ENCODE results near the gene KNCN. TPM values are rescaled to one million over a fixed set of nuclear protein-coding genes. Genes with fewer than 3 reads are reported as not detected.

KNCN gene
- polyA plus RNA-seq, 1 donor from 2014 or later: not detected

DNA sequence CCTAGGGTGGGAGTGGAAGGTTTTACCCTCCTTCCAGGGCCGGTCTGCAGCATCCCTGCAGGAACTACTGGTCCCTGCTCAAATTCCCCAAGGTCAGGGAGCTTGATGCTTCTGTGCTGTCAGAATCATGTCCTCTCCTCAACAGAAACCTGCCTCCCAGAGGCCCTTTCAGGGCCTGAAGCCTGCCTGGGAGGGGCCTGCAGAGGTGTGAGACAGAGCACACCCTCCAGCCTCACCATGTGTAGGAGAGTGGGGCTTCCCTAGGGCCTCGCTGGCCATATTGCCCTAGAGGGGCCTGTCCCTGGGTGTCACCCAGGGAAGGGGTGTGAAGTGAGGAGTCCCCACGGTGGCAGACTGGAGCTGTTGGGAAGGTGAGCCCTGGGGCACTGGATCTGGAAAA is 21.1 kb downstream of the KNCN start:
- no peaks in the 10 kb centered on the region for H3K36me3 ChIP-seq (ENCODE audit: insufficient read depth, low read length)
- TF ChIP-seq SMC3 (conservative IDR thresholded peaks at IDR 0.05; ENCODE audit: poor library complexity) (no peak), EP300 (conservative IDR thresholded peaks at IDR 0.05; ENCODE audit: poor library complexity, severe bottlenecking) (no peak), RAD21 (conservative IDR thresholded peaks at IDR 0.05) (no peak), EZH2 (IDR thresholded peaks at IDR 0.05; ENCODE audit: borderline replicate concordance, insufficient read depth, low read length, poor library complexity, severe bottlenecking) (no peak), POLR2AphosphoS5 (IDR thresholded peaks at IDR 0.05) (no peak), MXI1 (conservative IDR thresholded peaks at IDR 0.05; ENCODE audit: poor library complexity, severe bottlenecking) (no peak), TAF1 (IDR thresholded peaks at IDR 0.05; ENCODE audit: low read depth) (no peak)
- TF ChIP-seq, protein P1, sequence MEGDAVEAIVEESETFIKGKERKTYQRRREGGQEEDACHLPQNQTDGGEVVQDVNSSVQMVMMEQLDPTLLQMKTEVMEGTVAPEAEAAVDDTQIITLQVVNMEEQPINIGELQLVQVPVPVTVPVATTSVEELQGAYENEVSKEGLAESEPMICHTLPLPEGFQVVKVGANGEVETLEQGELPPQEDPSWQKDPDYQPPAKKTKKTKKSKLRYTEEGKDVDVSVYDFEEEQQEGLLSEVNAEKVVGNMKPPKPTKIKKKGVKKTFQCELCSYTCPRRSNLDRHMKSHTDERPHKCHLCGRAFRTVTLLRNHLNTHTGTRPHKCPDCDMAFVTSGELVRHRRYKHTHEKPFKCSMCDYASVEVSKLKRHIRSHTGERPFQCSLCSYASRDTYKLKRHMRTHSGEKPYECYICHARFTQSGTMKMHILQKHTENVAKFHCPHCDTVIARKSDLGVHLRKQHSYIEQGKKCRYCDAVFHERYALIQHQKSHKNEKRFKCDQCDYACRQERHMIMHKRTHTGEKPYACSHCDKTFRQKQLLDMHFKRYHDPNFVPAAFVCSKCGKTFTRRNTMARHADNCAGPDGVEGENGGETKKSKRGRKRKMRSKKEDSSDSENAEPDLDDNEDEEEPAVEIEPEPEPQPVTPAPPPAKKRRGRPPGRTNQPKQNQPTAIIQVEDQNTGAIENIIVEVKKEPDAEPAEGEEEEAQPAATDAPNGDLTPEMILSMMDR (IDR thresholded peaks at IDR 0.05; ENCODE audit: poor library complexity, severe bottlenecking): no peak
- TF ChIP-seq, protein P2, sequence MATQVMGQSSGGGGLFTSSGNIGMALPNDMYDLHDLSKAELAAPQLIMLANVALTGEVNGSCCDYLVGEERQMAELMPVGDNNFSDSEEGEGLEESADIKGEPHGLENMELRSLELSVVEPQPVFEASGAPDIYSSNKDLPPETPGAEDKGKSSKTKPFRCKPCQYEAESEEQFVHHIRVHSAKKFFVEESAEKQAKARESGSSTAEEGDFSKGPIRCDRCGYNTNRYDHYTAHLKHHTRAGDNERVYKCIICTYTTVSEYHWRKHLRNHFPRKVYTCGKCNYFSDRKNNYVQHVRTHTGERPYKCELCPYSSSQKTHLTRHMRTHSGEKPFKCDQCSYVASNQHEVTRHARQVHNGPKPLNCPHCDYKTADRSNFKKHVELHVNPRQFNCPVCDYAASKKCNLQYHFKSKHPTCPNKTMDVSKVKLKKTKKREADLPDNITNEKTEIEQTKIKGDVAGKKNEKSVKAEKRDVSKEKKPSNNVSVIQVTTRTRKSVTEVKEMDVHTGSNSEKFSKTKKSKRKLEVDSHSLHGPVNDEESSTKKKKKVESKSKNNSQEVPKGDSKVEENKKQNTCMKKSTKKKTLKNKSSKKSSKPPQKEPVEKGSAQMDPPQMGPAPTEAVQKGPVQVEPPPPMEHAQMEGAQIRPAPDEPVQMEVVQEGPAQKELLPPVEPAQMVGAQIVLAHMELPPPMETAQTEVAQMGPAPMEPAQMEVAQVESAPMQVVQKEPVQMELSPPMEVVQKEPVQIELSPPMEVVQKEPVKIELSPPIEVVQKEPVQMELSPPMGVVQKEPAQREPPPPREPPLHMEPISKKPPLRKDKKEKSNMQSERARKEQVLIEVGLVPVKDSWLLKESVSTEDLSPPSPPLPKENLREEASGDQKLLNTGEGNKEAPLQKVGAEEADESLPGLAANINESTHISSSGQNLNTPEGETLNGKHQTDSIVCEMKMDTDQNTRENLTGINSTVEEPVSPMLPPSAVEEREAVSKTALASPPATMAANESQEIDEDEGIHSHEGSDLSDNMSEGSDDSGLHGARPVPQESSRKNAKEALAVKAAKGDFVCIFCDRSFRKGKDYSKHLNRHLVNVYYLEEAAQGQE (IDR thresholded peaks at IDR 0.05; ENCODE audit: borderline replicate concordance): no peak
- H3K79me2 ChIP-seq (replicated peaks; ENCODE audit: insufficient read depth, low read length): no peaks in the 10 kb centered on the region
- H3F3A ChIP-seq (ENCODE audit: insufficient read depth, low read length, poor library complexity, severe bottlenecking): no peaks in the 10 kb centered on the region
- H3K4me2 ChIP-seq (ENCODE audit: low read length): no peak overlapping the region
- H3K9me2 ChIP-seq (ENCODE audit: insufficient read depth, low read length): no peaks in the 10 kb centered on the region
- H3K27me3 ChIP-seq (ENCODE audit: insufficient read depth, low read depth, low read length): peaks cover 86% of the 10 kb centered on the region
- no peaks in the 10 kb centered on the region for H4K20me1 ChIP-seq (ENCODE audit: insufficient read depth)
- H2AFZ ChIP-seq (ENCODE audit: low read depth, low read length): no peak overlapping the region
- H3K27ac ChIP-seq (ENCODE audit: low read length): no peak overlapping the region
- no peaks in the 10 kb centered on the region for H3K9me3 ChIP-seq (ENCODE audit: low read length)
- no peak overlapping the region for H3K4me3 ChIP-seq (ENCODE audit: low read length)
- H3K9ac ChIP-seq (ENCODE audit: low read length): no peak overlapping the region

DNA sequence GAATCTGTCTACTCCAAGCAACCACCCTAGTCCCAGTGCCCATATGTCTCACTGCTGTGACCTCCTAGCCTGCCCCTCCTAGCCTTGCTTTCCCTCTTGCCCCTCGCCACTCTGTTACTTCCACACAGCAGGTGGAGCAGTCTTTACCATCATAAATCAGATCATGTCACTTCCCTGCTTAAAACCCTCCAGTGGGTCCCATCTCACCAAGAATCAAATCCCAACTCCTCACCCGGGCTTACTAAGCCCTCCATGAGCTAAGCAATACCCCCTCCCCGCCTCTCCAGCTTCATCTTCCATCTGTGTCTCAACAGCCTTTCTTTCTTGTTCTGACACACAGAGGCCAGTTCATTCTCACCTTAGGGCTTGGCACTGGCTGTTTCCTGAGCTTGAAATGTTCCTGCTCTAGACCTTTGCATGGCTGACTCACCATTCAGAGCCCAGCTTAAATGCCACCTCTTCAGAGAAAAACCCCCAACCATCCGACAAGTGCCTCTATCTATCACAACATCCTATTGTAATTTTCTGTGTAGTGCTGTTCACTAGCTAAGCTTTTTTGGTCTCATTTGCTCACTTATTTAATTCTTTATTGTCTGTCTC is 22.3 kb downstream of the KNCN start:
- H4K20me1 ChIP-seq (ENCODE audit: insufficient read depth): no peaks in the 10 kb centered on the region
- TF ChIP-seq MXI1 (conservative IDR thresholded peaks at IDR 0.05; ENCODE audit: poor library complexity, severe bottlenecking): no peak
- no peaks in the 10 kb centered on the region for H3K36me3 ChIP-seq (ENCODE audit: insufficient read depth, low read length)
- H3F3A ChIP-seq (ENCODE audit: insufficient read depth, low read length, poor library complexity, severe bottlenecking): no peaks in the 10 kb centered on the region
- H3K4me3 ChIP-seq (ENCODE audit: low read length): no peak overlapping the region
- H3K9me2 ChIP-seq (ENCODE audit: insufficient read depth, low read length): no peaks in the 10 kb centered on the region
- H3K79me2 ChIP-seq (replicated peaks; ENCODE audit: insufficient read depth, low read length): no peaks in the 10 kb centered on the region
- no peak overlapping the region for H3K9ac ChIP-seq (ENCODE audit: low read length)
- no peak overlapping the region for H3K27ac ChIP-seq (ENCODE audit: low read length)
- H2AFZ ChIP-seq (ENCODE audit: low read depth, low read length): no peak overlapping the region
- H3K27me3 ChIP-seq (ENCODE audit: insufficient read depth, low read depth, low read length): peaks cover 78% of the 10 kb centered on the region
- H3K9me3 ChIP-seq (ENCODE audit: low read length): no peaks in the 10 kb centered on the region
- no peak overlapping the region for H3K4me2 ChIP-seq (ENCODE audit: low read length)
